SK-N-MC (cell line): Measurements from ENCODE around the gene ERLEC1.

Experiments
- EZH2 ChIP-seq: fragments of 200-600 bp; sonication (generic); IDR thresholded peaks from one replicate; pipeline ENCODE4 v1.6.1; 2017; ENCODE audit warnings: antibody characterized with exemption
- POLR2AphosphoS5 ChIP-seq: IDR thresholded peaks from 2 replicates; pipeline ENCODE4 v1.6.1; 2012; ENCODE audit warnings: mild to moderate bottlenecking, low read depth, low read length, borderline replicate concordance

- TF ChIP-seq POLR2AphosphoS5 (no peak), EZH2 (no peak)
Observed at GRCh38 chr2:53770264-53770663, 16.6 kb upstream of the ERLEC1 start.
